NCI-H226 (cell line): ENCODE data around the gene CFAP77.

ENCODE experiments used
- DNase-seq: peaks from one replicate; pipeline ENCODE4 v3.0.0-alpha.2; 2015

Gene CFAP77

DNA sequence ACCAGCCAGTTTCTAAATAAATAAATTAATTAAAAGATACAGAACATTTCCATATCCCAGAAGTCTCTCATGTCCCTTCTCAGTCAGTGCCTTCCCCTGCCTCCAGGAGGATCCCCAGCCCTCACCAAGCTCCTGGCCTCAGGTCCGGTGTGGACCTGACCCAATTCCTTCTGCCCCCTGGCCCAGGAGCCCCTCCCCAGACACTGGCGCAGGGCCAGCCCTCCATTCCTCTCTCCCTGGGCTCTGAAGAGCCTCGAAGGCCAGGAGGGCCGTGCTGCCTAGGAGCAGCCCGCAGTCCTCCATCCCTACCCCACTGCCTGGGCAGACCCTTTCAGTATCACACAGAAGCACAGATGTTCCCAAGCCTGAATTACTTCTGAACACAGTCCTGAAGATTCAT is 110.6 kb downstream of the CFAP77 start:
- DNase-seq: no peak

GRCh38 chr9:132525308-132526023 is 115.5 kb downstream of the CFAP77 start:
- no peak for DNase-seq

DNA sequence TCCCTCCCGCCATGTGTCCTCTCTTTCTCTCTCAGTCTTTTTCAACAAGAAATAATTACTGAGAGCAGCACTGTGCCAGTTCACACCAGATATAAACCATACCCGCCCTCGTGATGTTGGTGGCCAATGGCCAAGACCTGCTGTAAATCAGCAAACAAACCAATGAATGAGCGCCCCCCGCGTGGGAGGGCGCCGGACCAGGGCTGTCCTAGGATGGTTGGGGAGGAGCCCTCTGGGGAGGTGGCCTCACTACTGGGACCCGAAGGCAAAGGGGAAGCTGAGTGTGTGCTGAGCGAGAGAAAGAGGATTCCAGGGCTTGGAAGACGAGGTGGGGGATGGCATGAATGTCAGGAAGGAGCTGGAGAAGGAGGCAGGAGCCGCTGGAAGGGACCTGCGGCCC is 121.2 kb downstream of the CFAP77 start:
- no peak for DNase-seq

DNA sequence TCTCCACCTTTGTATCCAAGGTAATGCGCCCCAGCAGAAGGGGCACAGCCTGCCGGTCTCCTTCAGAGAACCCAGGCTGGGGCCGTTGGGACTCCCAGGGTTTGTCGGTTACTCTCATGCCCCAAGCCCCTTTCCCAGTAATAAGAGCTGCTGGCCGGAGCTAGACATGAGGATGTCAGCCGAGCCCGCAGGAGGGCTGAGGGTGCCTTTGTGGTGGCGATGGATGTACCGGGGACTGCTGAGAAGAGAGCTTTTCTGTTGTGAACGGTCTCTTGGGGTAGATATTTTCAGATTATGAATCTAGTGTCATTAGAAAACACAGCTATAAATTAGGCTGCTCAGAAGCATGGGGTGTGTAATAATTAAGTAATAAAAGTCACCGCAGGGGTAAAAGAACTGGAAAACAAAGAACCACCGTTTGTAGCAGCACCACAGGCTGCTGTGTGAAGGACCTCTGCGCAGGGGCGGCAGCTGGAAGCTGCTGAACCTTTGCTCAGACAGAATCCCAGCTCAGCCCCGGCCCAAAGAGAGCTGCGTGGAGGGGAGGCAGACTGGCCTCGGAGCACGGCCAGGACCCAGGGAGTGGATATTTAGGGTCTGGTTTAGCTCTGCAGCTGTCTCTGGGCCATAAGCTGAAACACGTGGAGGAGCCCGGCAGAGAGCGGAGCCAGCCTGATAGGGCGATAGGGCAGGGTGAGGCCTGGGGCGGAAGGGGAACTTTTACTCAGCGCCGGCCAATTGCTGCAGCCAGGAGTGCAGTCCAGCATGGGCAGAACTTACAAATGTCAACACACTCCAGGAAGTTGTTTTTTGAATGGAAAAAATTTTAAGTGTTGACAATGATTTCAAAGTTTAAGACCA is 121.9 kb downstream of the CFAP77 start:
- DNase-seq: no peak

- DNase-seq: no peak
Measured at GRCh38 chr9:132534832-132535231, 124.8 kb downstream of the CFAP77 start.

DNA sequence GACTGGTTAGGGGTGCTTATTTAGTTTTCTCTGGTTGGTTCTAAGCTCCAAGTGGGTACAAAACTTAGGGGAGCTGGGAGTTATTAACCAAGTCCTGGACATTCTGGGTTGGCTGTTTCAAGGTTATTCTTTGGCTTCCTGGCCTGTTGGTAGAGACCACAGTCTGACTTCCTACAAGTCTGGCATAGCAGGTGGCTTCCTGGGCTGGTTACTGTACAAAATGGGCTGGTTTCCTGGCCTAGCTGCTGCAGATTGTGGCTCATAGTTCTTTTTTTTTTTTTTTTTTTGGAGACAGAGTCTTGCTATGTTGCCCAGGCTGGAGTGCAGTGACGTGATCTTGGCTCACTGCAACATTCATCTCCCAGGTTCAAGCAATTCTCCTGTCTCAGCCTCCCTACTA is 126.1 kb downstream of the CFAP77 start:
- DNase-seq: no peak

DNA sequence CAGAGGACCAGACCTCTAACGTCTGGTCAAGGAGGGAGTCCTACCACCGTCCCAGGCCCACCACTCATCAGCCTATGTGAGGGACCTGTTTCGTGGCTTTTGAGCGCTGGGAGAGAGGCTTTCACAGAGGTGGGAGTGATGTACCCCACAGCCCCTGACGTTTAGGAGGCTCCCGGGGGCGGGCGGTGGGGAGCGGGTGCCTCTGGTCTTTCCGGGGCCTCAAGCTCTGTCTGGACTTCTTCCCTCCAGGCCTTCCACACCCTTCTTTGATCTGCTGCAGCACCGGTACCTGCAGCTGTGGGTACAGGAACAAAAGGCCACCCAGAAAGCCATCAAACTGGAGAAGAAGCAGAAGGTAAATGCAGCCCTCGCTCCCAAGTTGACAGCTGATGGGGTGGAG is 127.3 kb downstream of the CFAP77 start:
- DNase-seq: no peak

- no peak for DNase-seq
Measured at GRCh38 chr9:132538071-132538470, 128.1 kb downstream of the CFAP77 start.

DNA sequence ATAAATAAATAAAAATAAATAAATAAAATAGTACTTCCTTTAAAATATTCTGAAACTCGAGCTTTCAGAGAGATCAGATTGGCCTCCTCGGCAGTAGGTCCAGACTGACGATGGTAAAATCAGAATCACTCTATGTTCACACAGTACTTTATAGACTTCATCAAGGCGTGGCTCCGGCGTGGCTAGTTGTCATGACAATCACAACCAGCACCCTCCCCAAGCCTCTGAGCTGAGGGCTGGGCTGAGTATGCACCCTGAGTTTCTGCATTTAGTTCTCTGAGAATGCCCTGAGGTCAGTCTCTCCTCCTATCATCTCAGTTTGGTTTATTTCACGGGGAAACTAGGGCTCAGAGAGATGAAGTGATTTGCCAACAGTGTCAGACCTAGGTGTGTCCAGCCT is 129.1 kb downstream of the CFAP77 start:
- no peak for DNase-seq

DNA sequence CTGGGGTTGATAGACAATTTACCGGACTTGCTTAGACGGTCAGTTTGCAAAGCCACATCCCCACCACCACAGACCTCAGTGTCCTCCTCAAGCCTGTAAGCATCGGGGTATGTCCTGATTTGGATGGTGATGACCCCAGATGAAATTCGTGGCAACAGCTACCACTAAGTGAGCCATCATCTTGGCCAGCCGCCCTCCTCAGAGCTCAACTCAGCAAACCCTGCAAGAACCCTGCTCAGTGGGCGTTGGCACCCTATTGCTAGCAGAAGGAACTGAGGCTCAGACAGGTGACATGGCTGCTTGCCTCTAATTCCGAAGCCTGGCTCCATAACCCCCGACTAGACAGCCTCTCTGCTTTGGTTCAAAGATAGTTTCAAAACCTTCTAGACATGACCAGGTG is 131.0 kb downstream of the CFAP77 start:
- no peak for DNase-seq

- DNase-seq: no peak
Measured at GRCh38 chr9:132541870-132542830, 132.1 kb downstream of the CFAP77 start.

GRCh38 chr9:132543251-132543650 is 133.2 kb downstream of the CFAP77 start:
- DNase-seq: no peak

DNA sequence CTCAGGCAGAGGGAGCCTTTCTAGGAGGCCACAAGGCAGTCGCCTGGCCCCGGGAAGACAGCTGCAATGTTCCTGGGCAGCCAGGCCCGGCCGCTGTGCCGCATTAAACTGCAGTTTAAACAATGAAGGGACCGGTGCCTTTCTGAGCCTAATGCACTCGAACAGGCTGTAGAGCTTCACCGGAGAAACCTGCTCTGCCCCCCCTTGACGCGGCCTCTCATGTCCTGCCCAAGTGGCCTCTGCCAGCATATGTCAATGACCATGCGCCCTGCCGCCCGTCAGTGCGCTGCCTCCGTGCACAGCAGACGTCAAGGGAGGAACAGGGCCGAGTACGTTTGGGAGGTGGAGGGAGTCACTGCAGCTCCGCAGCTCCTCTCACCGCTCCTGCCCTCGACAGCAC is 133.9 kb downstream of the CFAP77 start:
- no peak for DNase-seq

- DNase-seq: no peak
Measured at GRCh38 chr9:132545578-132545977, 135.6 kb downstream of the CFAP77 start.

GRCh38 chr9:132546148-132547051 is 136.4 kb downstream of the CFAP77 start:
- DNase-seq: no peak

DNA sequence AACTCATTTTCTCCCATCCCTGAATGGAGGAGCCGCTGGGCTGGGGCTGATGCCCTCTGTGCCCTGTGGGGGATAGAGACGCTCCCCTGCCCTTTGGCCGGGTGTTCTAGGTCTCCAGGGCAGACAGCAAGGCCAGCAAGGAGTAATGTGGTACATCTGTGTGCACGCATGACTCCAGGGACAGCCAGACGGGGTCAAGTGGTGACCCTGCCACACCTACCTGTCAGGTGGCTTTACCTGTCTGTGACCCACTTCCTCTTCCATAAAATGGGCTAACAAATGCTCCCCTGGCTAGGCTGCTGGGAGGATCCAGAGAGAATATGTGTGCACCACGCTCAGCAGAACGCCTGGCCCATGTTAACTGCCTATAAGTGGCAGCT is 137.0 kb downstream of the CFAP77 start:
- DNase-seq: no peak

GRCh38 chr9:132547436-132547835 is 137.4 kb downstream of the CFAP77 start:
- DNase-seq: no peak

DNA sequence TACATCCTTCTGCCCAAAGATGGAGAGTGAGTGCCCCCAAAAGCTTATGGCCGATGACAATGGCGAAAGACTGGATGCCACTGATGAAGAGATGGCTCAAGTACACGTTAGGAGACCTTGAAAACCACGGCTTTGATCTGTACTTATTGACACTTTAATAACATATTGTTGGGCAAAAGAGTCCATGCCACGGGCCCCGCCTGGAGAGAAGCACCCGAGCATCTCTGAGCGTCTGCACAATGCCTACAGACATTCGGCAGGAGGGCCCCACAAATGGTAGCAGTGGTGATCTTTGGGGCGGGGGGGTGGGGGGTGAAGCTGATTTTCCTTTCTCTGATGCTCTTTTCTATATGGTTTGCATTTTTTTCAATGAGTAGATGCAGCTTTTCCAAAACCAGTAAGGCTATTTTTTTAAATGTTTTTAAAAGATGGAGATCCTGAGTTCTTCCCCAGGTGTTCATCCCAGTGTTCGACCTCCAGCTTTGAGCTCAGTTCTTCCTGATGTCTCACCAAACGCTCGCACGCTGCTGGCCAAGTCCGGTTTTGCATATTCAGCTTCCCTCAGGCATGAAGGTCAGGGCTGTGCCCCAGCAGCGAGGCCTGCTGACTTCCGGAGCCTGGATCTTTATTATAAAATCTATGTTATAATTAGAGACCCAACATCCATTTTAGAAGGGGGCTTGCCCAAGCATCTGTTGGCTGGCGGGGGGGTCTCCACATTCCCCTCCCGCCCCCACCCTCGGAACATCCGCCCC is 138.1 kb downstream of the CFAP77 start:
- no peak for DNase-seq

DNA sequence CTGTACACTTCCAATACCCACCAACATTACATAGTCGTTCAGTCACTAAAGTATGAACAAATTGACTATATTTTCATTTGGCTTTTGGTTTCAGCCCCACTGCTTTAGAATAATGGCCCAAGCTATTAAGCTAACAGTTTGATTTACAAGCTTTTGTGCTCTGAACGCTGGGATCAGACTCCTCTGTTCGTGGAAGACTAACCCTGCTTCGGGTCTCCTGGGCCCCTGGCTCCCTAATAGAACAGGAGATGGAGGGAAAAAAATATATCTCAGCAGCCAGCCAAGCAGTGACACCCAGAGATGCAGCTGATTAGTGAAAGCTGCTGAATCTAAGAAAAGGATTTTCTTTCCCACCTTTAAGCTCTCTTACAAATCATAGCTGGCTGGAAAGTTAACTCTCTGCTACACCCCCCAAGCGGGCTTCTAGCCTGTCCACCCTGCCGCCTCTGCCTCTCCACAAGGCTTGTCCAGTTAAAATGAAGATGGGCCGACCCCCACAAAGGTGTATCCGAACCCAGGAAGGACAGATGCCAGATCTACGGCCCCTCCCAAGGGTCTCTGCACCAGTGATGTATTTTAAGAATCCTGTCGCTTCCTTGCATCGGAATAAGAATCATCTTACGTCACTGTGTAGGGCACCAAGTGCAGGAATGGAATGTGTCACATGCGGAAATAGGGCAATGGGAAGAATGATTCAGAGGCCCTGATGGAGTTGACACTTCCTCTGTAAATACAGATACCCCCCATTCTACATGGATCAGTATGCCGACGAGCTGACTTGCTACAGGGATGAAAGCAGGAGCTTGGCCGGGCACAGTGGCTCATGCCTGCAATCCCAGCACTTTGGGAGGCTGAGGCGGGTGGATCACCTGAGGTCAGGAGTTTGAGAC is 139.0 kb downstream of the CFAP77 start:
- DNase-seq: no peak

DNA sequence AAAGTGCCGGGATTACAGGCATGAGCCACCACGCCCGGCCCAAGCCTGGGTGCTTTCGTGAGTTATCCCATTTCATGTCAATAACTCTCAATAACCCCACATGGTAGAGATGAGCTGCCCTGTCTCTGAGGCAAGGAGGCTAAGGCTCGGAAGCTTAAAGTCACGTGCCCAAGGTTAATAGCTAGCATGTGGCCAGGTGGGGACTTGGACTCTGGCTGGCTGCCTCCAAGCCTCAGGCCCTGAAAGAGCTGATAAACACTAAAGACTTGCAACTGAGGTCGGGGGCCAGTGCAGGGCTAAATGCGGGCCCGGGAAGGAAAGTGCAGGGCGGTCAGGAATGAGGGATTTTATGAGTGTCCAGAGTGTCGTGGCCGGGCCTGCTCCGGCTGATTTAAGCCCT is 141.5 kb downstream of the CFAP77 start:
- no peak for DNase-seq
